T47D (cell line): Measurements from ENCODE around the gene ARHGEF40.

Source experiments
- DNase-seq, 2 experiments: peaks; one replicate each; pipeline versions ENCODE4 v3.0.0 to v3.0.0-alpha.2; 2011 to 2012; ENCODE audit warnings: low read depth in 1 of 2, low spot score in 1 of 2
- JUND ChIP-seq: IDR thresholded peaks from 2 replicates; pipeline ENCODE4 v1.6.1; 2012; ENCODE audit warnings: low read depth
- in situ Hi-C: cut with HindIII; loops from 2 replicates; pipeline ENCODE4 v1.10.0; 2016; ENCODE audit warnings: low sequenced_read_pairs, low pct_unique_long_range_greater_than_20kb

ARHGEF40 gene

DNA sequence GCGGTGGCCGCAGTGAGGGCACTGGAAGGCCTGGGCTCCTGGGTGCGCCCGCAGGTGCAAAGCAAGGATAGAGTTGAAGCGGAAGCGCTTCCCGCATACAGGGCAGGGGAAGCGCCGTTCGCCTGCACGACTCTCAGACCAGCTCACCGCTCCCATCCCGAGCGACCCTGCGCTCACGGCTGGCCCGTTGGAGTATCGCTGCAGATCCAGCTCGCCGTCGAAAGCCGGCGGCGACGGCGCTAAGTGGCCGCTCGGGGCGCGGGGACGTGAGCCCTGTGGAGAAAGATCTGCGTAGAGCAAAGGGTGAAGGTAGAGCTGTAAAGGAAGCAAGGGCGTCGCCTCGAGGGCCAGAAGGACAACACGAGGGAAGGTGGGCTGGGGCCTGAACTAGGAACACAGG is 22.9 kb downstream of the ARHGEF40 start:
- no peak for TF ChIP-seq JUND
- in situ Hi-C loops = no loop called here
- DNase-seq = no peak

DNA sequence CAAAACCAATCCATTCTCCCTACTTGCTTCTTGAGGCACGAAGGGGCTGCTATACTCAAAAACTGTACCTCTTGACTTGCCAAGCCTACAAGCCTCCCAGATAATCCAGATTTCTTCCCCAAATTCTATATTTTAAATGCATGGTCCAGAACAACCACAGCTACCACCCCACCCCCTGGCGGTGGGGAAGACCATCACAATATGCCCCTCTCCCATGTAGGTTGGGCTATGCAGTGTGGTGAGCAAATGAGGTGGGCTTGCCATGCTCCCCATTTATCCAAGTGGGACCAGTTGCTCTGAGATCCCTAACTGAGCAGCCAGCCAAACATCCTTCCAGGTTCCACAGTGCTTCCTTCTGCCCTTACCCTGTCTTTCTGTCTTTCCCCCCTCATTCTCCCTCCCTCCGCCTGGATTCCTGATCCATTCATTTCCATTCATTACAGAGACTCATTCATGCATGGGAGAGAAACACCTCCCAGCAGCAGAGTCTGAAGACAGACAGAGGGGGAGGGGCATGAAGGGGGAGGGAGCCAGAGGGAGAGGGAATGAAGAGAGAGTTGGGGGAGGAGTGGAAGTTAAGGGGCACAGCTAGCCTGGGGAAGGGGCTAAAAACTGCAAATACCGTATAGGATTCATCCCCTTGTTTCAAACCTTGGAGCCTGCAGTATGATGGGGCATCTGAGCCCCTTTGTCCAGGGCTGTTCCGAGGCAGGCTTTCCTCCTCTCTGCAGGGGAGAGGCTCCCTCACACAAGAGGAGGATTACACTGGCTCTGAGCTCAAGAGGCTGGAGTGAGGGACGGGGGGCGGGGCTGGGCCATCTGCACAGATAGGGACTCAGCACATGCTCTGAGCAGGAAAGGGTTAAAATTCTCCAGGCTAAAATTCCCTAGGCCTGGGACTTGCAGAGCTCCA is 23.9 kb downstream of the ARHGEF40 start:
- no peak for DNase-seq
- TF ChIP-seq JUND = no peak
- in situ Hi-C loops = no loop called here

- no peak for DNase-seq
- in situ Hi-C loops = no loop called here
Measured at GRCh38 chr14:21095430-21096205, 25.5 kb downstream of the ARHGEF40 start.

GRCh38 chr14:21096438-21096837 is 26.3 kb downstream of the ARHGEF40 start:
- in situ Hi-C loops = no loop called here
- no peak for TF ChIP-seq JUND
- DNase-seq = no peak

More at GRCh38 chr14:21095430-21096205, 25.5 kb downstream of the ARHGEF40 start:
- TF ChIP-seq JUND = no peak

- in situ Hi-C loops = no loop called here
- TF ChIP-seq JUND = no peak
- no peak for DNase-seq
Measured at GRCh38 chr14:21096978-21097635, 27.0 kb downstream of the ARHGEF40 start.

- no peak for TF ChIP-seq JUND
- in situ Hi-C loops = no loop called here
- DNase-seq = no peak
Measured at GRCh38 chr14:21097636-21098075, 27.6 kb downstream of the ARHGEF40 start.

DNA sequence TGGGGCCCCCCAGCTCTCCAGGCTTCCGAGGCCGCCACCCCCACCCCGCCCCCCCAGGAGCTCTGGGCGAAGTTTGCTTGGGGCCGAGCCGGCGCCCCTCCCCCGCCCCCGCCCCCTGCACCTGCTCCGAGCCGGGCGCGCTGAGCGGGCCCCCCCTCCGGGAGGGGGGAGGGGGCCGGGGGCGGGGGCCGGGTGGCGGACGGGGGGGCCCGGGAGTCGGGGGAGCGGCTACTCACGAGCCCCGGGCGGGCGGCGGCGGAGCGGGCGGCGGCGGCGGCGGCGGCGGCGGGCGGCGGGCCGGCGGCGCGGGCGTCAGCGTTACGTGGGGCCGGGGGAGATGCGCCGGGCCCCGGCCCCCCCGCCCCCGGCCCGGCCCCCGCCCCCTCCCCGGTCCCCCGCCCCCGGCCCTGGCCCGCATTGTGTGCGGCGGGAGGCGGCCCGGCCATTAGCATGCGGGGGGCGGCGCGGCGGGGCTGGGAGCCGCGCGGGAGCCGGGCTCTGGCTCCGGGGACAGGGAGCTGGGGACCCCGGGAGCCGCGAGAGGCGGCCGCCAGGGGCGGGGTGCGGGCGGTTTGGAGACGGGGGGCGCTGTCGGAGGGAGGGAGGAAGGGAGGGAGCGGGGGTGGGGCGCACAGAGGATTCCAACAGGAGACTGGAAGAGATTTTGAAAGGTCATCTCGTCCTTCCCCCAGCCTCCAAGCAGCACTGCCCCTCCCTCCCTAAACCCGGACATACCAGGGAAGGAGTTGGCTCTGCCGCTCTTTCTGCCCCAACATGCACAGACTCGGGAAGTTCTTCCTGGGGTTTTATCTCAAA is 28.2 kb downstream of the ARHGEF40 start, which contains the start of gene ZNF219:
ZNF219 (minus strand) TSS at position 580 of the 816 bp plus-strand sequence. CDS start 5,064 bp downstream, outside the sequence.
- in situ Hi-C loops = no loop called here
- no peak for TF ChIP-seq JUND
- peak in 1 of 2 experiments; percentile 51 for DNase-seq

- in situ Hi-C loops = no loop called here
- no peak for TF ChIP-seq JUND
- DNase-seq = no peak
Measured at GRCh38 chr14:21098892-21099595, 28.9 kb downstream of the ARHGEF40 start.

GRCh38 chr14:21099596-21099985 is 29.5 kb downstream of the ARHGEF40 start:
- no peak for DNase-seq
- in situ Hi-C loops = no loop called here
- TF ChIP-seq JUND = no peak

GRCh38 chr14:21100931-21101330 is 30.8 kb downstream of the ARHGEF40 start, which contains the start of gene TMEM253:
TSS of gene TMEM253 (plus strand) at chr14:21101066. CDS start at chr14:21101344, 278 bp downstream.
- no peak for DNase-seq
- in situ Hi-C loops = no loop called here
- TF ChIP-seq JUND = no peak

- no peak for DNase-seq
- TF ChIP-seq JUND = no peak
- in situ Hi-C loops = no loop called here
Measured at GRCh38 chr14:21101802-21102413, 31.8 kb downstream of the ARHGEF40 start.
